Gastroesophageal sphincter (tissue), 4 donors: ENCODE measurements around the gene USP32. TPM values are rescaled to one million over a fixed set of nuclear protein-coding genes. Genes with fewer than 3 reads are reported as not detected.

ENCODE experiments used
- ATAC-seq: fragments of 150-250 bp; one replicate; pipeline ENCODE4 v1.9.1; 2016; ENCODE audit warnings: mild to moderate bottlenecking, moderate library complexity
- H3K27ac ChIP-seq, 4 donors: fragments of 200-600 bp; sonication (generic) in 3 of 4; 1 replicate in 3 of 4; 2 replicates in 1 of 4; pipeline ENCODE4 v1.5.1; 2016 to 2019
- H3K27me3 ChIP-seq: fragments of 200-600 bp; sonication (generic); one replicate; pipeline ENCODE4 v1.5.1; 2019
- H3K36me3 ChIP-seq, 2 donors: fragments of 200-600 bp; sonication (generic); one replicate each; pipeline ENCODE4 v1.5.1; 2019; ENCODE audit warnings: control low read depth in 1 of 2
- H3K4me1 ChIP-seq, 3 donors: fragments of 200-600 bp; sonication (generic); 1 replicate in 2 of 3; 2 replicates in 1 of 3; pipeline ENCODE4 v1.5.1; 2016 to 2019; ENCODE audit warnings: control low read depth in 2 of 3
- H3K4me3 ChIP-seq, 2 donors: fragments of 200-600 bp; sonication (generic); one replicate each; pipeline ENCODE4 v1.5.1; 2019; ENCODE audit warnings: mild to moderate bottlenecking in 1 of 2, moderate library complexity in 1 of 2
- H3K9me3 ChIP-seq, 3 donors: fragments of 200-600 bp; sonication (generic); one replicate each; pipeline ENCODE4 v1.5.1; 2017 to 2019; ENCODE audit warnings: control low read depth in 2 of 3
- POLR2A ChIP-seq, 2 donors: fragments of 450-650 bp; IDR thresholded peaks; one replicate each; pipeline ENCODE4 v1.6.1; 2017; ENCODE audit warnings: antibody characterized with exemption in 2 of 2, mild to moderate bottlenecking in 2 of 2, moderate library complexity in 1 of 2
- POLR2AphosphoS5 ChIP-seq: sonication (generic); formaldehyde crosslinking; IDR thresholded peaks from one replicate; pipeline ENCODE4 v1.6.1; 2017; ENCODE audit warnings: antibody characterized with exemption
- WGBS, 2 donors: methylation state at CpG; one replicate each; pipeline ENCODE4 v1.1.5; 2018; ENCODE audit warnings: low coverage in 1 of 2; 5-methylcytosine and 5-hydroxymethylcytosine counted together
- small RNA-seq, 4 donors: library from RNA; depleted of rRNA; stranded (forward); fragments of <200 nt; gene quantifications; one replicate each; pipeline ENCODE3, GENCODE V24; 2016
- total RNA-seq, 4 donors: library from RNA; depleted of rRNA; stranded (reverse); fragments of >200 nt; gene quantifications; one replicate each; pipeline ENCODE4 v1.1.0, GENCODE V29; 2016
- TF ChIP-seq, protein P1 (sequence below), 4 experiments: fragments of 200-600 bp in 2 of 4; fragments of 450-650 bp in 2 of 4; sonication (generic) in 1 of 4; IDR thresholded peaks; one replicate each; pipeline ENCODE4 v1.5.1; 2017 to 2019; ENCODE audit warnings: antibody characterized with exemption in 4 of 4, mild to moderate bottlenecking in 2 of 4, moderate library complexity in 2 of 4

The USP32 gene
- total RNA-seq, 4 donors from 2014 or later, result 44.1 to 55.5 (median 51.4) TPM

DNA sequence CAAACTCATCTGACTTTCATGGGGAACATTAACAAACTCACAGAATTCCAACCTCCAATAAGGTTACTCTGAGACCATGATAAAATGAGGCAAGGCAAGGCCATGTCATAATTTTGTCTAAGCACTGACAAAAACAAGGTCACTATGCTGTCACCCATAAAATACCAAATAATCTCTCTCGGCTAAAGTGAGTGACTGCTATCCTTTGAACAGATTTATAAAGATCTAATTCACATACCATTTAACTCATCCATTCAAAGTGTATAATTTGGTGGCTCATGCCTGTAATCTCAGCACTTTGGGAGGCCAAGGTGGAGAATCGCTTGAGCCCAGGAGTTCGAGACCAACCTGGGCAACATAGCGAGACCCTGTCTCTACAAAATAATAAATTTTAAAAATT, 262.8 kb downstream of the USP32 start:
- ATAC-seq, result no peak
- Histone ChIP-seq H3K4me3 (no peak overlapping the region), H3K9me3 (no peaks in the 10 kb centered on the region), H3K4me1 (peaks cover 0 to 11% (median 2%) of the 10 kb centered on the region in 3 donors), H3K27me3 (peaks cover 5% of the 10 kb centered on the region), H3K27ac (no peak overlapping the region), H3K36me3 (peaks cover 0 to 6% of the 10 kb centered on the region in 2 donors)
- TF ChIP-seq, protein P1, sequence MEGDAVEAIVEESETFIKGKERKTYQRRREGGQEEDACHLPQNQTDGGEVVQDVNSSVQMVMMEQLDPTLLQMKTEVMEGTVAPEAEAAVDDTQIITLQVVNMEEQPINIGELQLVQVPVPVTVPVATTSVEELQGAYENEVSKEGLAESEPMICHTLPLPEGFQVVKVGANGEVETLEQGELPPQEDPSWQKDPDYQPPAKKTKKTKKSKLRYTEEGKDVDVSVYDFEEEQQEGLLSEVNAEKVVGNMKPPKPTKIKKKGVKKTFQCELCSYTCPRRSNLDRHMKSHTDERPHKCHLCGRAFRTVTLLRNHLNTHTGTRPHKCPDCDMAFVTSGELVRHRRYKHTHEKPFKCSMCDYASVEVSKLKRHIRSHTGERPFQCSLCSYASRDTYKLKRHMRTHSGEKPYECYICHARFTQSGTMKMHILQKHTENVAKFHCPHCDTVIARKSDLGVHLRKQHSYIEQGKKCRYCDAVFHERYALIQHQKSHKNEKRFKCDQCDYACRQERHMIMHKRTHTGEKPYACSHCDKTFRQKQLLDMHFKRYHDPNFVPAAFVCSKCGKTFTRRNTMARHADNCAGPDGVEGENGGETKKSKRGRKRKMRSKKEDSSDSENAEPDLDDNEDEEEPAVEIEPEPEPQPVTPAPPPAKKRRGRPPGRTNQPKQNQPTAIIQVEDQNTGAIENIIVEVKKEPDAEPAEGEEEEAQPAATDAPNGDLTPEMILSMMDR (IDR thresholded peaks at IDR 0.05), result no peak
- TF ChIP-seq POLR2AphosphoS5 (no peak), POLR2A (IDR thresholded peaks at IDR 0.05) (no peak)
- WGBS, 2 donors, result 76 to 93% methylated on average over 4 of the region's 4 CpGs

Small RNA genes lying within 50 kb of the gene (small RNA-seq; reads per million reads assigned to genes)
- 1.6 to 15.7 (median 2.9) reads per million in 4 donors for gene SCARNA20

Other genes starting within 250 kb of the USP32 start
- gene CA4, start 242.2 kb downstream of the USP32 start, total RNA-seq, result 1 to 10 TPM; 1.8 to 5.5 (median 3.3) TPM
- not detected for gene CHCT1, start 30.4 kb upstream of the USP32 start, total RNA-seq
- 10 to 100 TPM; 30.0 to 39.2 (median 34.4) TPM for gene APPBP2, start 134.1 kb upstream of the USP32 start, total RNA-seq
- 10 to 100 TPM; 10.1 to 17.3 (median 12.3) TPM for gene PPM1D, start 208.1 kb upstream of the USP32 start, total RNA-seq